ENCODE results near the gene RBP3.

RBP3 gene

GRCh38 chr10:47348138-47348651 is at the start of gene RBP3:
RBP3 (plus strand) TSS chr10:47348363; CDS start chr10:47348485, 122 bp downstream.
- no peak for DNase-seq

- no peak for DNase-seq
Measured at GRCh38 chr10:47298715-47299114, 49.4 kb upstream of the RBP3 start.

GRCh38 chr10:47299611-47300428 is 48.3 kb upstream of the RBP3 start, which contains the start of gene GDF10:
GDF10 (plus strand) TSS chr10:47300197; CDS start chr10:47300652, 455 bp downstream.
- peak; percentile 48 for DNase-seq

GRCh38 chr10:47300429-47300931 is 47.7 kb upstream of the RBP3 start:
- DNase-seq = peak; percentile 24

GRCh38 chr10:47301833-47302232 is 46.3 kb upstream of the RBP3 start:
- no peak for DNase-seq

GRCh38 chr10:47303105-47303504 is 45.1 kb upstream of the RBP3 start:
- DNase-seq = no peak

- no peak for DNase-seq
Measured at GRCh38 chr10:47303866-47304265, 44.3 kb upstream of the RBP3 start.

- no peak for DNase-seq
Measured at GRCh38 chr10:47305566-47305965, 42.6 kb upstream of the RBP3 start.

- DNase-seq = no peak
Measured at GRCh38 chr10:47306387-47307210, 41.6 kb upstream of the RBP3 start.

- no peak for DNase-seq
Measured at GRCh38 chr10:47307381-47307780, 40.8 kb upstream of the RBP3 start.

- no peak for DNase-seq
Measured at GRCh38 chr10:47308775-47309174, 39.4 kb upstream of the RBP3 start.

GRCh38 chr10:47309408-47310089 is 38.6 kb upstream of the RBP3 start:
- peak; percentile 37 for DNase-seq

- DNase-seq = no peak
Measured at GRCh38 chr10:47310090-47310505, 38.1 kb upstream of the RBP3 start.

GRCh38 chr10:47311193-47311931 is 36.8 kb upstream of the RBP3 start:
- peak; percentile 83 for DNase-seq

GRCh38 chr10:47311932-47312662 is 36.1 kb upstream of the RBP3 start:
- DNase-seq = peak; percentile 91

GRCh38 chr10:47312663-47312995 is 35.5 kb upstream of the RBP3 start:
- no peak for DNase-seq

- no peak for DNase-seq
Measured at GRCh38 chr10:47314416-47314970, 33.7 kb upstream of the RBP3 start.

GRCh38 chr10:47315421-47315820 is 32.7 kb upstream of the RBP3 start:
- DNase-seq = no peak

GRCh38 chr10:47316131-47316530 is 32.0 kb upstream of the RBP3 start:
- no peak for DNase-seq

- no peak for DNase-seq
Measured at GRCh38 chr10:47317251-47317650, 30.9 kb upstream of the RBP3 start.

- no peak for DNase-seq
Measured at GRCh38 chr10:47318706-47319105, 29.5 kb upstream of the RBP3 start.
